ENCODE results near the gene AFTPH.

The AFTPH gene

DNA sequence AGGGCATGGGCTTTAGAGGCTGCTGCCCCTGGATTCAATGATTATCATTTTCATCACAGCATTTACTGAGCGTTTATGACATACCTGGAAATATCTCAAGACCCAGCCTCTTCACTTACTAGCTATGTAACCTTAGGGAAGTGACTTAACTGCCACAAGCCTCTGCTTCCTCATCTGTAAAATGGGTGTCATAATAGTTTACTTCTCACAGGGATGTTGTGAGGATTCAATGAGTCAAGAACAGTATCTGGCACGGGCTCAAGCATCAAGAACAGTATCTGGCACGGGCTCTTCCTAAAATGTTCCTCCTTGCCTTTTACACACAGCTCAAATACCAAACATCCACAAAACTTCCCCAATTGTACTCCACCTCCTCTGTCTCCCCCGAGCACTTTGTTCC lies 38.8 kb upstream of the AFTPH start:
- no peak overlapping the region for H3K9ac ChIP-seq (ENCODE audit: low read depth, low read length)
- H4K20me1 ChIP-seq (ENCODE audit: insufficient read depth, low read length): peaks cover 4% of the 10 kb centered on the region; the same call in 1 of the 2 replicates
- no peaks in the 10 kb centered on the region for H3K36me3 ChIP-seq (ENCODE audit: insufficient read depth, low read length)
- no peak for TF ChIP-seq EZH2 (IDR thresholded peaks at IDR 0.05; ENCODE audit: borderline replicate concordance, low read depth, low read length, severe bottlenecking)
- TF ChIP-seq, protein P1, sequence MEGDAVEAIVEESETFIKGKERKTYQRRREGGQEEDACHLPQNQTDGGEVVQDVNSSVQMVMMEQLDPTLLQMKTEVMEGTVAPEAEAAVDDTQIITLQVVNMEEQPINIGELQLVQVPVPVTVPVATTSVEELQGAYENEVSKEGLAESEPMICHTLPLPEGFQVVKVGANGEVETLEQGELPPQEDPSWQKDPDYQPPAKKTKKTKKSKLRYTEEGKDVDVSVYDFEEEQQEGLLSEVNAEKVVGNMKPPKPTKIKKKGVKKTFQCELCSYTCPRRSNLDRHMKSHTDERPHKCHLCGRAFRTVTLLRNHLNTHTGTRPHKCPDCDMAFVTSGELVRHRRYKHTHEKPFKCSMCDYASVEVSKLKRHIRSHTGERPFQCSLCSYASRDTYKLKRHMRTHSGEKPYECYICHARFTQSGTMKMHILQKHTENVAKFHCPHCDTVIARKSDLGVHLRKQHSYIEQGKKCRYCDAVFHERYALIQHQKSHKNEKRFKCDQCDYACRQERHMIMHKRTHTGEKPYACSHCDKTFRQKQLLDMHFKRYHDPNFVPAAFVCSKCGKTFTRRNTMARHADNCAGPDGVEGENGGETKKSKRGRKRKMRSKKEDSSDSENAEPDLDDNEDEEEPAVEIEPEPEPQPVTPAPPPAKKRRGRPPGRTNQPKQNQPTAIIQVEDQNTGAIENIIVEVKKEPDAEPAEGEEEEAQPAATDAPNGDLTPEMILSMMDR (IDR thresholded peaks at IDR 0.05; ENCODE audit: borderline replicate concordance, extremely low read depth, low read length, poor library complexity, severe bottlenecking): no peak
- no peak overlapping the region for H2AFZ ChIP-seq (ENCODE audit: low read depth, low read length)
- H3K4me3 ChIP-seq (ENCODE audit: low read depth in 1 of 2, low read length in 2 of 2): no peak overlapping the region
- H3K79me2 ChIP-seq (ENCODE audit: insufficient read depth, low read length): no peaks in the 10 kb centered on the region
- H3K27ac ChIP-seq (ENCODE audit: low read length): no peak overlapping the region
- H3K27me3 ChIP-seq (ENCODE audit: insufficient read depth, low read length, poor library complexity): peaks cover 21% of the 10 kb centered on the region
- no peaks in the 10 kb centered on the region for H3K9me3 ChIP-seq (ENCODE audit: insufficient read depth, low read length, severe bottlenecking)
- no peak for ATAC-seq (ENCODE audit: insufficient read depth, low read depth)
- DNase-seq: no peak
- no peak overlapping the region for H3K4me2 ChIP-seq (ENCODE audit: insufficient read depth, low read length)
- H3K4me1 ChIP-seq (ENCODE audit: insufficient read depth, low read length): peaks cover 3% of the 10 kb centered on the region

DNA sequence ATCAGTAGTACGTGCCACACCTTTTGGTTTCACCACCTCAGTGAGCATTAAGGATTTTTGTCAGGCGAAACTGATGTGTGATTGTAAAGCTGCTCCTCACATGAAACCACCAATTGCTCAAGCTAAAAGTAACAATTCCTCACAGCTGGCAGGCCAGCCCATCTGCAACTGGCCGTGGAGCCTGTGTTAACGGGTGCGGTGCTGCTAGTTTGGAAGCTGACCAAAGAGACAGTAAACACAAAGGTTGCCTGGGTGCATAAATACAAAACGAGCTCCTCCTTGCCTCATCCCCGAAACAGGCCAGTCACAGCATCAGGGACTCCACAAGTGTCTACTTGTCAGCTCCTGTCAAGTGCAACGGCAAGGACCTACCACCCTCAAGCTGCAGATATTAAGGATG lies 38.2 kb upstream of the AFTPH start:
- ATAC-seq (ENCODE audit: insufficient read depth, low read depth) (no peak), DNase-seq (no peak)
- Histone ChIP-seq H3K27ac (ENCODE audit: low read length) (no peak overlapping the region), H3K27me3 (ENCODE audit: insufficient read depth, low read length, poor library complexity) (peaks cover 21% of the 10 kb centered on the region), H3K4me2 (ENCODE audit: insufficient read depth, low read length) (no peak overlapping the region), H2AFZ (ENCODE audit: low read depth, low read length) (no peak overlapping the region), H3K9me3 (ENCODE audit: insufficient read depth, low read length, severe bottlenecking) (no peaks in the 10 kb centered on the region), H4K20me1 (ENCODE audit: insufficient read depth, low read length) (peaks cover 4% of the 10 kb centered on the region; the same call in 1 of the 2 replicates), H3K36me3 (ENCODE audit: insufficient read depth, low read length) (no peaks in the 10 kb centered on the region), H3K4me1 (ENCODE audit: insufficient read depth, low read length) (peaks cover 3% of the 10 kb centered on the region), H3K9ac (ENCODE audit: low read depth, low read length) (no peak overlapping the region), H3K4me3 (ENCODE audit: low read depth in 1 of 2, low read length in 2 of 2) (no peak overlapping the region), H3K79me2 (ENCODE audit: insufficient read depth, low read length) (no peaks in the 10 kb centered on the region)
- no peak for TF ChIP-seq EZH2 (IDR thresholded peaks at IDR 0.05; ENCODE audit: borderline replicate concordance, low read depth, low read length, severe bottlenecking)
- TF ChIP-seq, protein P1 (IDR thresholded peaks at IDR 0.05; ENCODE audit: borderline replicate concordance, extremely low read depth, low read length, poor library complexity, severe bottlenecking): no peak

DNA sequence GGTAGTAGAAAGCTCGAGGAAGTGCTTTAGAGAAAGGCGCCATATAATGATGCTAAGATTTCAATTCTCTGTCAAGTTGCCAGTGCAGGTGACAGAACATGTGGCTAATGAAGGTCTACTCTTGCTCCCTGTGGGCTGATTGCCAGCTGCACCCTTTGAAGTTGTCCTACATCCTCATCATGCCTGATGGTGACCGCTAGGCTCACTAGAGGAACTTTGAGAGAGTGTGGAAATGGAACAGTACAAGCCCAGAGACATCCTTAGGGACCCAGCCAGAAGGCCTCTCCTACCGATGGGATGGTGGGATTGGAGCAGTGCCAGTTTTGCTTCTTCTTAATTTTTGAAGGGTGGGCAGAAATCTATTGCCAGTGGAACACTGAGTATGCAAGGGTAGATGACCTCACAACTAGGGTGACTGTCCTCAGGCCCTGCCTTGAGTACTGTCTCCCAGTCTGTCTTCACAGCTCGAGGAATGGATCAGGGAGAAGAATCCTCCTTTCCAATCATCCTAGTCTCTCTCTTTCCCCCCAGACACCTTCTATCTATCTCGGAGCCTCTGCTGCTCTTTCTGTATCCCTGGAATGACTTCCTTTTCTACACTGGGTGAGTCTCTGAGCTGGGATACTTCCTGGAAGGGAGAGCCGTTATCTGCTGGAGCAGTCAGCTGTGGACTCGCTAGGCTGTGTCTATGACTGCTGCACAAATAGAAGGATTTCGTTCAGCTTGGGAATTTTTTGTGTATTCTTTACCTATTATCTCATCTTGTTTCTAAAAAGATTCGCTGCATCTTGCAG lies 36.7 kb upstream of the AFTPH start:
- H3K4me2 ChIP-seq (ENCODE audit: insufficient read depth, low read length): no peak overlapping the region
- no peaks in the 10 kb centered on the region for H3K36me3 ChIP-seq (ENCODE audit: insufficient read depth, low read length)
- TF ChIP-seq EZH2 (IDR thresholded peaks at IDR 0.05; ENCODE audit: borderline replicate concordance, low read depth, low read length, severe bottlenecking): no peak
- TF ChIP-seq, protein P1 (IDR thresholded peaks at IDR 0.05; ENCODE audit: borderline replicate concordance, extremely low read depth, low read length, poor library complexity, severe bottlenecking): no peak
- no peak for DNase-seq
- H3K4me3 ChIP-seq (ENCODE audit: low read depth in 1 of 2, low read length in 2 of 2): no peak overlapping the region
- ATAC-seq (ENCODE audit: insufficient read depth, low read depth): peak; percentile 24; the same call in 1 of the 3 replicates
- H3K9ac ChIP-seq (ENCODE audit: low read depth, low read length): no peak overlapping the region
- H4K20me1 ChIP-seq (ENCODE audit: insufficient read depth, low read length): peaks cover 4% of the 10 kb centered on the region; the same call in 1 of the 2 replicates
- H3K9me3 ChIP-seq (ENCODE audit: insufficient read depth, low read length, severe bottlenecking): no peaks in the 10 kb centered on the region
- H3K27me3 ChIP-seq (ENCODE audit: insufficient read depth, low read length, poor library complexity): peaks cover 27% of the 10 kb centered on the region
- no peaks in the 10 kb centered on the region for H3K79me2 ChIP-seq (ENCODE audit: insufficient read depth, low read length)
- no peak overlapping the region for H2AFZ ChIP-seq (ENCODE audit: low read depth, low read length)
- H3K4me1 ChIP-seq (ENCODE audit: insufficient read depth, low read length): peaks cover 3% of the 10 kb centered on the region
- H3K27ac ChIP-seq (ENCODE audit: low read length): no peak overlapping the region

Data from DND-41 (cell line).